ENCODE results near the gene KSR2. TPM values are rescaled to one million over a fixed set of nuclear protein-coding genes. Genes with fewer than 3 reads are reported as not detected.

KSR2 gene
- total and polyA plus RNA-seq, 10 of the 15 experiments (the other 5 are each of a cell fraction or from before 2014, with no cell fraction given), result under 0.01 to 1.5 (median 0.01) TPM; not detected in 3

DNA sequence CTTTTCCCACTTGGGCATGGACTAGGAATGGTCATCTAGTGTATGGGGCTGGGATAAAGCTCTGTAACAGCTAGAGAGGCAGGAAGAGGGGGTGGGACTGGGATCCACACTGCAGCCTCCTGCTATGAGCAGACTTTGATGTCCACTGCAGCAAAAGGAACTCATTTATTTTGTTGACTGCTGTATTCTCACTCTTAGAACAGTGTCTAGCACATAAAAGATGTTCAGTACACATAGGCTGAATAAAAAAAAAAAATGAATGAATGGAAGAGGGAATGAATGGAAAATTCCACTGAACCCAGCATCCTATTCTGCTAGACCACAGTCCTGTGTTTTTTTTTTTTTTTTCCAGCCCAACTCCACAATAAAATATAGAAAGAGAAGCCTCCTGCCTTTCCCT, 501.2 kb downstream of the KSR2 start:
- H3K9me3 ChIP-seq (replicated peaks; ENCODE audit: control insufficient read depth, insufficient read depth, low read length), result no peaks in the 10 kb centered on the region
- H3K27me3 ChIP-seq (replicated peaks in 1 of 2; ENCODE audit: control insufficient read depth in 2 of 2, insufficient read depth in 2 of 2, low read length in 1 of 2), result no peaks in the 10 kb centered on the region
- H3K4me3 ChIP-seq, result no peak overlapping the region
- no peak overlapping the region for H3K4me2 ChIP-seq (ENCODE audit: control insufficient read depth, insufficient read depth)
- no peak for DNase-seq (ENCODE audit: low read depth, low spot score)
- H3K4me1 ChIP-seq (ENCODE audit: control insufficient read depth, insufficient read depth, low read length), result no peaks in the 10 kb centered on the region
- H2AFZ ChIP-seq (ENCODE audit: control insufficient read depth, low read depth, low read length), result no peak overlapping the region
- ChIA-PET SMC1A (ENCODE audit: uncharacterized antibody, unreplicated experiment) (no interaction called here), RAD21 (ENCODE audit: unreplicated experiment) (no interaction called here), CTCF (no interaction called here), POLR2A (no interaction called here)
- in situ Hi-C loops (cut with MboI) (no loop called here), intact Hi-C loops (cut with micrococcal nuclease; ENCODE audit: unreplicated experiment) (no loop called here)
- no TSS peak for BruUV-seq (replicated peaks)
- no peak overlapping the region for H3K9ac ChIP-seq (ENCODE audit: control insufficient read depth, insufficient read depth, low read length)
- no peak overlapping the region for H3K27ac ChIP-seq (ENCODE audit: control insufficient read depth, insufficient read depth)
- ATAC-seq, result no peak
- TF ChIP-seq REST (IDR thresholded peaks at IDR 0.05; ENCODE audit: low read depth, low read length) (no peak), MTA2 (IDR thresholded peaks at IDR 0.05; ENCODE audit: low read depth) (no peak), EED (IDR thresholded peaks at IDR 0.05; ENCODE audit: low read depth) (no peak), KLF5 (IDR thresholded peaks at IDR 0.05; ENCODE audit: partially characterized antibody) (no peak), ZNF274 (IDR thresholded peaks at IDR 0.05; ENCODE audit: insufficient read depth, insufficient read length) (no peak), NR2C2 (IDR thresholded peaks at IDR 0.05; ENCODE audit: borderline replicate concordance, control insufficient read depth, insufficient read length, low read depth) (no peak), KAT2A (conservative IDR thresholded peaks at IDR 0.05; ENCODE audit: control insufficient read depth, low read depth, low read length) (no peak)
- no peaks in the 10 kb centered on the region for H3K79me2 ChIP-seq (ENCODE audit: control insufficient read depth, insufficient read depth, low read length)
- H4K20me1 ChIP-seq (ENCODE audit: control insufficient read depth, insufficient read depth), result no peaks in the 10 kb centered on the region
- no peaks in the 10 kb centered on the region for H3K36me3 ChIP-seq (ENCODE audit: control insufficient read depth in 2 of 2, insufficient read depth in 2 of 2, low read length in 1 of 2)
- FAIRE-seq, result no peak

All from GM12878 (cell line).